Panc1 (cell line): Measurements from ENCODE around the gene UNC5B. TPM values are rescaled to one million over a fixed set of nuclear protein-coding genes. Genes with fewer than 3 reads are reported as not detected.

Experiments
- ATAC-seq: fragments of 200-7000 bp; cut with Tn5 transposase; 2 replicates; pipeline ENCODE4 v1.9.1; 2020; ENCODE audit warnings: mild to moderate bottlenecking, moderate library complexity
- BruUV-seq: library from RNA; stranded (reverse); fragments of 400-500 nt; replicated peaks from 2 replicates; lab custom pipeline; 2021; lab: Mats Ljungman, UMichigan
- CTCF ChIA-PET: fragments of 300-600 bp; sonication (Branson Sonifier 250); formaldehyde crosslinking; loops from one replicate; lab custom pipeline; 2022; ENCODE audit warnings: antibody characterized with exemption; lab: Charles Lee
- POLR2A ChIA-PET: fragments of 300-600 bp; sonication (Branson Sonifier 250); formaldehyde crosslinking; loops from one replicate; lab custom pipeline; 2022; ENCODE audit warnings: antibody characterized with exemption; lab: Charles Lee
- DNase-seq: peaks from one replicate; pipeline ENCODE4 v3.0.0-alpha.2; 2010; ENCODE audit warnings: low read depth, low spot score
- H3K27ac ChIP-seq: 2 replicates; pipeline ENCODE4 v1.5.1; 2011; ENCODE audit warnings: mild to moderate bottlenecking, low read length, inconsistent platforms
- H3K27me3 ChIP-seq: fragments of 200-500 bp; sonication (Bioruptor generic); 2 replicates; pipeline ENCODE4 v1.6.0; 2014; ENCODE audit warnings: low read length, inconsistent platforms; ENCODE audit not compliant: control insufficient read depth, insufficient read depth
- H3K36me3 ChIP-seq: fragments of 200-500 bp; sonication (Bioruptor generic); 2 replicates; pipeline ENCODE4 v1.5.1; 2014; ENCODE audit warnings: inconsistent platforms, mild to moderate bottlenecking, low read length, moderate library complexity; ENCODE audit not compliant: control insufficient read depth, insufficient read depth
- H3K4me1 ChIP-seq: 2 replicates; pipeline ENCODE4 v1.5.1; 2011; ENCODE audit warnings: inconsistent platforms, mild to moderate bottlenecking, low read length, moderate library complexity; ENCODE audit not compliant: control insufficient read depth, insufficient read depth
- H3K4me3 ChIP-seq, 2 experiments: 2 replicates each; pipeline ENCODE4 v1.5.1; 2011 to 2012; ENCODE audit warnings: low read depth in 2 of 2, low read length in 2 of 2, mild to moderate bottlenecking in 2 of 2, inconsistent platforms in 1 of 2, moderate library complexity in 1 of 2
- H3K9me3 ChIP-seq: fragments of 200-500 bp; sonication (Bioruptor generic); 2 replicates; pipeline ENCODE4 v1.5.1; 2014; ENCODE audit warnings: low read depth, mild to moderate bottlenecking, inconsistent platforms, low read length, moderate library complexity; ENCODE audit not compliant: control insufficient read depth, insufficient read depth
- POLR2AphosphoS5 ChIP-seq: IDR thresholded peaks from 2 replicates; pipeline ENCODE4 v1.6.1; 2012; ENCODE audit warnings: mild to moderate bottlenecking, low read depth, low read length, moderate library complexity
- SIN3A ChIP-seq: IDR thresholded peaks from 2 replicates; pipeline ENCODE4 v1.6.1; 2012; ENCODE audit warnings: low read depth, mild to moderate bottlenecking, low read length, moderate library complexity, borderline replicate concordance; ENCODE audit not compliant: insufficient read depth
- TCF7L2 ChIP-seq: IDR thresholded peaks from 2 replicates; pipeline ENCODE4 v1.6.1; 2011; ENCODE audit warnings: mild to moderate bottlenecking, low read depth, low read length, inconsistent platforms
- in situ Hi-C: cut with HindIII; loops from 2 replicates; pipeline ENCODE4 v1.10.0; 2016; ENCODE audit warnings: low sequenced_read_pairs, low pct_unique_long_range_greater_than_20kb
- intact Hi-C: fragments of 100-400 bp; cut with micrococcal nuclease; formaldehyde crosslinking; loops from one replicate; pipeline ENCODE4 v1.10.0; 2022; ENCODE audit not compliant: unreplicated experiment
- total RNA-seq: library from RNA; stranded (reverse); gene quantifications from one replicate; pipeline ENCODE4 v1.2.1, GENCODE V29; 2021; ENCODE audit not compliant: unreplicated experiment
- TF ChIP-seq, protein P1 (sequence below), 2 experiments: IDR thresholded peaks; 2 replicates each; pipeline ENCODE4 v1.6.1; 2011 to 2012; ENCODE audit warnings: low read depth in 2 of 2, control low read depth in 1 of 2, low read length in 1 of 2, mild to moderate bottlenecking in 1 of 2, moderate library complexity in 1 of 2; ENCODE audit not compliant: insufficient read depth in 1 of 2
- TF ChIP-seq, protein P2 (sequence below): fragments of 450-650 bp; IDR thresholded peaks from 2 replicates; pipeline ENCODE4 v1.5.1; 2017; ENCODE audit warnings: mild to moderate bottlenecking

UNC5B gene
- total RNA-seq, 1 experiment from 2014 or later = 1.1 TPM

DNA sequence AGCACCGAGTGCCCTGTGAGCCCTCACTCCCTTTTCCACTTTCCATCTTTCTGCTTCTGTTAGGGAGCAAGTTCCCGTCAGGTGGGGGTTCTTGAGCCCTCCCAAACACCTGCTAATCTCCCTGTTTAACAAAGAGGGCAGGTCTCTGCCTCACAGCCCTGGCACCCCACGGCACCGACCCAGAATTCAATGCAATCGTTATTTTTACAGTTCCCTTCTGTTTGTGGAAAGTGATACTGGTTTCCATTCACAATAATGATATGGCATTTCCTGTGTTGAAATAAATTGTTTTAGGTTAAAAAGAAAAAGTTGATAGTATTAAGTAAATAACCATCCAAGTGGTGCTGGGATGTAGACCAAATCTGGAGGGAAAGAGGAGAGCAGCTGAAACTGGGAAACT lies 67.8 kb downstream of the UNC5B start:
- ChIA-PET POLR2A (no interaction called here), CTCF (interaction anchor here (1.5 kb wide), 1 partner anchor 10 kb away, joined by 3 read pairs; no protein-coding TSS in a partner anchor)
- TF ChIP-seq TCF7L2 = no peak
- TF ChIP-seq POLR2AphosphoS5 = no peak
- TF ChIP-seq, protein P1, sequence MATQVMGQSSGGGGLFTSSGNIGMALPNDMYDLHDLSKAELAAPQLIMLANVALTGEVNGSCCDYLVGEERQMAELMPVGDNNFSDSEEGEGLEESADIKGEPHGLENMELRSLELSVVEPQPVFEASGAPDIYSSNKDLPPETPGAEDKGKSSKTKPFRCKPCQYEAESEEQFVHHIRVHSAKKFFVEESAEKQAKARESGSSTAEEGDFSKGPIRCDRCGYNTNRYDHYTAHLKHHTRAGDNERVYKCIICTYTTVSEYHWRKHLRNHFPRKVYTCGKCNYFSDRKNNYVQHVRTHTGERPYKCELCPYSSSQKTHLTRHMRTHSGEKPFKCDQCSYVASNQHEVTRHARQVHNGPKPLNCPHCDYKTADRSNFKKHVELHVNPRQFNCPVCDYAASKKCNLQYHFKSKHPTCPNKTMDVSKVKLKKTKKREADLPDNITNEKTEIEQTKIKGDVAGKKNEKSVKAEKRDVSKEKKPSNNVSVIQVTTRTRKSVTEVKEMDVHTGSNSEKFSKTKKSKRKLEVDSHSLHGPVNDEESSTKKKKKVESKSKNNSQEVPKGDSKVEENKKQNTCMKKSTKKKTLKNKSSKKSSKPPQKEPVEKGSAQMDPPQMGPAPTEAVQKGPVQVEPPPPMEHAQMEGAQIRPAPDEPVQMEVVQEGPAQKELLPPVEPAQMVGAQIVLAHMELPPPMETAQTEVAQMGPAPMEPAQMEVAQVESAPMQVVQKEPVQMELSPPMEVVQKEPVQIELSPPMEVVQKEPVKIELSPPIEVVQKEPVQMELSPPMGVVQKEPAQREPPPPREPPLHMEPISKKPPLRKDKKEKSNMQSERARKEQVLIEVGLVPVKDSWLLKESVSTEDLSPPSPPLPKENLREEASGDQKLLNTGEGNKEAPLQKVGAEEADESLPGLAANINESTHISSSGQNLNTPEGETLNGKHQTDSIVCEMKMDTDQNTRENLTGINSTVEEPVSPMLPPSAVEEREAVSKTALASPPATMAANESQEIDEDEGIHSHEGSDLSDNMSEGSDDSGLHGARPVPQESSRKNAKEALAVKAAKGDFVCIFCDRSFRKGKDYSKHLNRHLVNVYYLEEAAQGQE (IDR thresholded peaks at IDR 0.05; ENCODE audit: insufficient read depth in 1 of 2, low read depth in 2 of 2, low read length in 1 of 2) = no peak
- TF ChIP-seq SIN3A = no peak
- TF ChIP-seq, protein P2, sequence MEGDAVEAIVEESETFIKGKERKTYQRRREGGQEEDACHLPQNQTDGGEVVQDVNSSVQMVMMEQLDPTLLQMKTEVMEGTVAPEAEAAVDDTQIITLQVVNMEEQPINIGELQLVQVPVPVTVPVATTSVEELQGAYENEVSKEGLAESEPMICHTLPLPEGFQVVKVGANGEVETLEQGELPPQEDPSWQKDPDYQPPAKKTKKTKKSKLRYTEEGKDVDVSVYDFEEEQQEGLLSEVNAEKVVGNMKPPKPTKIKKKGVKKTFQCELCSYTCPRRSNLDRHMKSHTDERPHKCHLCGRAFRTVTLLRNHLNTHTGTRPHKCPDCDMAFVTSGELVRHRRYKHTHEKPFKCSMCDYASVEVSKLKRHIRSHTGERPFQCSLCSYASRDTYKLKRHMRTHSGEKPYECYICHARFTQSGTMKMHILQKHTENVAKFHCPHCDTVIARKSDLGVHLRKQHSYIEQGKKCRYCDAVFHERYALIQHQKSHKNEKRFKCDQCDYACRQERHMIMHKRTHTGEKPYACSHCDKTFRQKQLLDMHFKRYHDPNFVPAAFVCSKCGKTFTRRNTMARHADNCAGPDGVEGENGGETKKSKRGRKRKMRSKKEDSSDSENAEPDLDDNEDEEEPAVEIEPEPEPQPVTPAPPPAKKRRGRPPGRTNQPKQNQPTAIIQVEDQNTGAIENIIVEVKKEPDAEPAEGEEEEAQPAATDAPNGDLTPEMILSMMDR = no peak
- Histone ChIP-seq H3K4me1 (no peaks in the 10 kb centered on the region), H3K27me3 (no peaks in the 10 kb centered on the region), H3K27ac (no peak overlapping the region), H3K4me3 (no peak overlapping the region), H3K9me3 (no peaks in the 10 kb centered on the region), H3K36me3 (no peaks in the 10 kb centered on the region)
- no TSS peak for BruUV-seq
- in situ Hi-C loops (no loop called here), intact Hi-C loops (no loop called here)
- ATAC-seq (no peak), DNase-seq (no peak)

- DNase-seq (no peak), ATAC-seq (no peak)
- TF ChIP-seq TCF7L2 (no peak), POLR2AphosphoS5 (no peak)
- Histone ChIP-seq H3K4me3 (no peak overlapping the region), H3K9me3 (no peaks in the 10 kb centered on the region), H3K27me3 (no peaks in the 10 kb centered on the region), H3K36me3 (no peaks in the 10 kb centered on the region), H3K27ac (no peak overlapping the region), H3K4me1 (no peaks in the 10 kb centered on the region)
- POLR2A ChIA-PET = no interaction called here
- BruUV-seq = no TSS peak
- in situ Hi-C loops = no loop called here
- intact Hi-C loops = no loop called here
- CTCF ChIA-PET = interaction anchor here (0.7 to 1.5 kb wide), 2 partner anchors 10 to 449 kb away, joined by 3 to 8 read pairs; no protein-coding TSS in a partner anchor
Measured at GRCh38 chr10:71280825-71281224, 68.5 kb downstream of the UNC5B start.

DNA sequence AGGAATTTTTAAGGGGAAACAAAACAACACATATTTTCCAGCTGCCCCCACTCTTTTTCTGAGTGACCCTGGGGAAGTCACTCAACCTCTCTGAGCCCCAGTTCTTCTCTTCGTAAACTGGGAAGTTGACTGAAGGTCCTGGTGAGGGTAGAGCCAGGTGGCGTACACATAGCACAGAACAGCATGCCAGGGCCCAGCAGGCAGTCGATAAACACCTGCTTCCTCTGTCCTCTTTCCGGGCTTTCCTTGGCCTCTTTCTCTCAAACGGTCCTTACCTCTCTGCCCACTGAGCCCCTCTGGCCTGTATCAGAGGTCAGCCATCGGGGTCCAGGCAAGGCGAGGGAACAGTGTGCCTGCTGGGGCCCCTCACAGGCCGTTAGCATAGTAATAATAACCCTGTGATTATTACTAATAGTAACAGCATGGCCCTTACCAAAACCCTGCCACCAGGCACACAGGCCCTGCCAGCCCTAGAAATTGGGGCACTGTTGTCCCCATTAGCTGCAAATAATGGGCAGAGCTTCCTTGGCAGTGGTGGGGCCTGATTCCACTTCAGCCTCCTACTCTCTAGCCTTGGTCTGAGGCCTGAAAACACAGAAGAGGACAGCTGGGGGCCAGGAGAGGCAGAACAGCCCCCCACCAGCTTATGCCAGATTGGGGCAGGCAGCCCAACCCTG lies 69.4 kb downstream of the UNC5B start:
- no TSS peak for BruUV-seq
- intact Hi-C loops (no loop called here), in situ Hi-C loops (no loop called here)
- POLR2A ChIA-PET = no interaction called here
- H3K27ac ChIP-seq = no peak overlapping the region
- H3K9me3 ChIP-seq = no peaks in the 10 kb centered on the region
- H3K36me3 ChIP-seq = no peaks in the 10 kb centered on the region
- H3K4me3 ChIP-seq = no peak overlapping the region
- DNase-seq (no peak), ATAC-seq (no peak)
- H3K4me1 ChIP-seq = no peaks in the 10 kb centered on the region
- CTCF ChIA-PET = no interaction called here
- no peaks in the 10 kb centered on the region for H3K27me3 ChIP-seq
- TF ChIP-seq, protein P2 = no peak
- TF ChIP-seq, protein P1 (IDR thresholded peaks at IDR 0.05; ENCODE audit: insufficient read depth in 1 of 2, low read depth in 2 of 2, low read length in 1 of 2) = no peak
- TF ChIP-seq TCF7L2 (no peak), POLR2AphosphoS5 (no peak), SIN3A (no peak)
